Astrocyte (in vitro differentiated cells and primary cell): ENCODE data around the gene ACAT2.
"Not testable (repeated sequence)": the region's sequence is repeated elsewhere in the genome, so short reads cannot be mapped to it uniquely, and the experiment has no call there.

ENCODE experiments used
- EZH2 ChIP-seq: IDR thresholded peaks from 2 replicates; pipeline ENCODE4 v1.6.1; 2012; ENCODE audit warnings: mild to moderate bottlenecking, low read length, inconsistent platforms; ENCODE audit not compliant: insufficient read depth
- TF ChIP-seq, protein P1 (sequence below): IDR thresholded peaks from 2 replicates; pipeline ENCODE4 v1.5.1; 2011; ENCODE audit warnings: low read depth, mild to moderate bottlenecking, inconsistent platforms, low read length, moderate library complexity; ENCODE audit not compliant: insufficient read depth

- TF ChIP-seq, protein P1, sequence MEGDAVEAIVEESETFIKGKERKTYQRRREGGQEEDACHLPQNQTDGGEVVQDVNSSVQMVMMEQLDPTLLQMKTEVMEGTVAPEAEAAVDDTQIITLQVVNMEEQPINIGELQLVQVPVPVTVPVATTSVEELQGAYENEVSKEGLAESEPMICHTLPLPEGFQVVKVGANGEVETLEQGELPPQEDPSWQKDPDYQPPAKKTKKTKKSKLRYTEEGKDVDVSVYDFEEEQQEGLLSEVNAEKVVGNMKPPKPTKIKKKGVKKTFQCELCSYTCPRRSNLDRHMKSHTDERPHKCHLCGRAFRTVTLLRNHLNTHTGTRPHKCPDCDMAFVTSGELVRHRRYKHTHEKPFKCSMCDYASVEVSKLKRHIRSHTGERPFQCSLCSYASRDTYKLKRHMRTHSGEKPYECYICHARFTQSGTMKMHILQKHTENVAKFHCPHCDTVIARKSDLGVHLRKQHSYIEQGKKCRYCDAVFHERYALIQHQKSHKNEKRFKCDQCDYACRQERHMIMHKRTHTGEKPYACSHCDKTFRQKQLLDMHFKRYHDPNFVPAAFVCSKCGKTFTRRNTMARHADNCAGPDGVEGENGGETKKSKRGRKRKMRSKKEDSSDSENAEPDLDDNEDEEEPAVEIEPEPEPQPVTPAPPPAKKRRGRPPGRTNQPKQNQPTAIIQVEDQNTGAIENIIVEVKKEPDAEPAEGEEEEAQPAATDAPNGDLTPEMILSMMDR = not testable (repeated sequence)
- not testable (repeated sequence) for TF ChIP-seq EZH2
These were observed 28.4 kb upstream of the ACAT2 start for GRCh38 chr6:159733395-159733794.
